K562 (cell line): ENCODE data around the gene ENDOU. TPM values are rescaled to one million over a fixed set of nuclear protein-coding genes. Genes with fewer than 3 reads are reported as not detected.
A peak's percentile ranks its signal among the peaks of the same experiment; 100 is the strongest.

Experiments used
- ATAC-seq: fragments of 200-7000 bp; cut with Tn5 transposase; 3 replicates; pipeline ENCODE4 v1.9.1; 2020; ENCODE audit warnings: moderate library complexity
- BruUV-seq: library from RNA; stranded (reverse); fragments of 400-500 nt; replicated peaks from 2 replicates; lab custom pipeline; 2021; lab: Mats Ljungman, UMichigan
- CTCF ChIA-PET: fragments of 300-600 bp; formaldehyde crosslinking; extraction: SDS; loops from one replicate; lab custom pipeline; 2021; ENCODE audit warnings: low intra/inter-chr PET ratio; lab: Yijun Ruan, JAX
- POLR2A ChIA-PET: fragments of 300-600, 350-650 bp; sonication (Branson Sonifier 250); formaldehyde crosslinking; extraction: SDS; loops from one replicate; lab custom pipeline; 2021; ENCODE audit warnings: antibody characterized with exemption, inconsistent platforms; lab: Yijun Ruan, JAX
- DNase-seq, 4 experiments: peaks; one replicate each; pipeline versions ENCODE4 v3.0.0 to v3.0.0-alpha.2; 2011 to 2018; ENCODE audit warnings: low spot score in 3 of 4, mixed read lengths in 3 of 4; ENCODE audit errors: extremely low read depth in 1 of 4
- FAIRE-seq: peaks from 2 replicates; lab custom pipeline; 2011; peaks lifted over from hg19 to GRCh38; lab: Jason Lieb, UNC
- H2AFZ ChIP-seq: 2 replicates; pipeline ENCODE4 v1.6.0; 2011; ENCODE audit warnings: low read depth, low read length, control low read depth, inconsistent platforms
- H3K27ac ChIP-seq: fragments of 200-600 bp; 3 replicates; pipeline ENCODE4 v1.8.0; 2011; ENCODE audit warnings: low read depth, mild to moderate bottlenecking, control low read depth, inconsistent platforms, low read length, moderate library complexity, mixed read lengths; ENCODE audit errors: extremely low read depth
- H3K27me3 ChIP-seq, 2 experiments: fragments of 300-600 bp in 1 of 2; 2 replicates in 1 of 2; 3 replicates in 1 of 2; pipeline versions ENCODE4 v1.6.0 to v1.8.0; 2011; ENCODE audit warnings: inconsistent platforms in 2 of 2, low read length in 2 of 2, mild to moderate bottlenecking in 1 of 2, mixed read lengths in 1 of 2, moderate library complexity in 1 of 2; ENCODE audit not compliant: control insufficient read depth in 2 of 2, insufficient read depth in 2 of 2
- H3K36me3 ChIP-seq: fragments of 300-600 bp; 3 replicates; pipeline ENCODE4 v1.8.0; 2011; ENCODE audit warnings: mild to moderate bottlenecking, low read length, inconsistent platforms; ENCODE audit not compliant: control insufficient read depth, insufficient read depth
- H3K4me1 ChIP-seq, 2 experiments: fragments of 200-600 bp in 1 of 2; replicated peaks in 1 of 2; 2 replicates in 1 of 2; 3 replicates in 1 of 2; pipeline versions ENCODE4 v1.5.1 to v1.8.0; 2011; ENCODE audit warnings: inconsistent platforms in 2 of 2, low read length in 2 of 2, mild to moderate bottlenecking in 1 of 2, mixed read lengths in 1 of 2, moderate library complexity in 1 of 2; ENCODE audit not compliant: control insufficient read depth in 2 of 2, insufficient read depth in 2 of 2
- H3K4me2 ChIP-seq: 2 replicates; pipeline ENCODE4 v1.6.1; 2011; ENCODE audit warnings: low read length, control low read depth, inconsistent platforms, mixed read lengths; ENCODE audit not compliant: insufficient read depth
- H3K4me3 ChIP-seq: fragments of 200-600 bp; sonication (generic), shearing (Covaris generic); 2 replicates; pipeline ENCODE4 v1.5.1; 2016; ENCODE audit warnings: control low read depth, inconsistent platforms
- H3K79me2 ChIP-seq: fragments of 200-600 bp; 3 replicates; pipeline ENCODE4 v1.8.0; 2011; ENCODE audit warnings: low read length, inconsistent platforms; ENCODE audit not compliant: control insufficient read depth, insufficient read depth
- H3K9ac ChIP-seq, 2 experiments: 2 replicates each; pipeline versions ENCODE4 v1.6.0 to v1.6.1; 2011; ENCODE audit warnings: low read depth in 2 of 2, low read length in 2 of 2, control low read depth in 1 of 2, inconsistent platforms in 1 of 2, mild to moderate bottlenecking in 1 of 2, mixed read lengths in 1 of 2; ENCODE audit not compliant: insufficient read depth in 1 of 2
- H3K9me1 ChIP-seq: one replicate; pipeline ENCODE4 v1.6.0; 2011; ENCODE audit warnings: inconsistent platforms, mild to moderate bottlenecking, low read length, moderate library complexity; ENCODE audit not compliant: control insufficient read depth, insufficient read depth
- H3K9me3 ChIP-seq: replicated peaks from 2 replicates; pipeline ENCODE4 v1.5.1; 2011; ENCODE audit warnings: low read depth, low read length, inconsistent platforms; ENCODE audit not compliant: control insufficient read depth, insufficient read depth
- H4K20me1 ChIP-seq: replicated peaks from 2 replicates; pipeline ENCODE4 v1.6.1; 2011; ENCODE audit warnings: low read length, inconsistent platforms, mixed read lengths; ENCODE audit not compliant: control insufficient read depth, insufficient read depth
- CHD7 ChIP-seq: fragments of 200-600 bp; sonication (generic); IDR thresholded peaks from one replicate; pipeline ENCODE4 v1.6.1; 2012; ENCODE audit warnings: mild to moderate bottlenecking, low read depth, low read length, inconsistent platforms
- HLTF ChIP-seq: fragments of 450-650 bp; IDR thresholded peaks from 2 replicates; pipeline ENCODE4 v1.6.1; 2016
- HNRNPLL ChIP-seq: fragments of 200-400 bp; formaldehyde crosslinking; IDR thresholded peaks from 2 replicates; pipeline ENCODE4 v1.6.1; 2017; ENCODE audit warnings: low read length, low read depth, mild to moderate bottlenecking; ENCODE audit not compliant: poor library complexity, severe bottlenecking
- ZBTB43 ChIP-seq: sonication (generic); formaldehyde crosslinking; IDR thresholded peaks from 2 replicates; pipeline ENCODE4 v1.8.0; 2023; ENCODE audit warnings: mild to moderate bottlenecking, missing genetic modification reagents
- ZNF263 ChIP-seq: sonication (generic); formaldehyde crosslinking; IDR thresholded peaks from 2 replicates; pipeline ENCODE4 v1.8.0; 2022; ENCODE audit warnings: mild to moderate bottlenecking, missing genetic modification reagents, borderline replicate concordance
- WGBS: fragments of 100-300 bp; shearing (Covaris generic); methylation state at CpG from one replicate; pipeline ENCODE4 v1.1.6; 2016; ENCODE audit warnings: low coverage, mixed read lengths; ENCODE audit not compliant: insufficient coverage; ENCODE audit errors: missing lambda C conversion rate; 5-methylcytosine and 5-hydroxymethylcytosine counted together
- in situ Hi-C: fragments of 300-500 bp; cut with MboI; formaldehyde crosslinking; loops from 4 replicates; pipeline ENCODE4 v1.15.0; 2018; ENCODE audit warnings: inconsistent platforms, mixed read lengths
- intact Hi-C: fragments of 100-400 bp; cut with micrococcal nuclease; formaldehyde crosslinking; loops from 2 replicates; pipeline ENCODE4 v1.14.2; 2022
- polyA plus RNA-seq, 8 experiments: library from polyadenylated mRNA; depleted of rRNA in 4 of 8; stranded (reverse) in 5 of 8; unstranded in 3 of 8; fragments of >200 nt; fragmentation: Nextera tagmentation in 2 of 8; fragmentation: Illumina TruSeq in 1 of 8; extraction: Ambion mirVana in 2 of 8; extraction: Trizol in 1 of 8; gene quantifications; 2 replicates each; pipeline versions ENCODE4 v1.2.1 to v1.2.3, GENCODE V29; 2011 to 2014; ENCODE audit warnings: inconsistent platforms in 1 of 8, missing spikeins in 1 of 8
- total RNA-seq, 7 experiments: library from RNA; depleted of rRNA in 6 of 7; stranded (reverse); fragments of >200 nt in 6 of 7; fragmentation: Illumina TruSeq in 2 of 7; extraction: Trizol in 2 of 7; gene quantifications; 2 replicates each; pipeline versions ENCODE4 v1.2.1 to v1.2.3, GENCODE V29; 2011 to 2021; ENCODE audit warnings: low replicate concordance in 1 of 7

ENDOU gene
- total and polyA plus RNA-seq, 9 of the 15 experiments (the other 6 are each of a cell fraction or from before 2014, with no cell fraction given), result 0.03 TPM; not detected in 8

GRCh38 chr12:47745485-47746041, 20.3 kb upstream of the ENDOU start (continued):
- no peak for TF ChIP-seq ZBTB43 (CRISPR knock-in tag)
- no peak for TF ChIP-seq HLTF

- TF ChIP-seq CHD7 (no peak), HNRNPLL (peak; percentile 12), ZNF263 (peak; percentile 94)
- TF ChIP-seq, all 486 proteins: peak for 2
- ChIA-PET CTCF (interaction anchor here (1.3 to 5.5 kb wide), 4 partner anchors 15 to 93 kb away, joined by 6 to 59 read pairs (median 29); no protein-coding TSS in a partner anchor), POLR2A (interaction anchor here (0.6 to 1.4 kb wide), 8 partner anchors 10 to 105 kb away, joined by 3 to 4 read pairs (median 3); partner anchors contain the start of gene RAPGEF3)
- Histone ChIP-seq H4K20me1 (no peaks in the 10 kb centered on the region; the same call in 1 of the 2 replicates), H3K27me3 (peaks cover 23 to 65% of the 10 kb centered on the region in 2 experiments), H3K9me1 (no peaks in the 10 kb centered on the region), H3K4me1 (peaks cover 12 to 40% of the 10 kb centered on the region in 2 experiments), H3K36me3 (no peaks in the 10 kb centered on the region), H3K27ac (no peak overlapping the region), H3K9me3 (no peaks in the 10 kb centered on the region), H3K79me2 (no peaks in the 10 kb centered on the region), H3K4me3 (no peak overlapping the region), H3K4me2 (no peak overlapping the region), H2AFZ (no peak overlapping the region), H3K9ac (peak overlapping the region in 1 of 2 experiments; percentile 61; a peak in 1 of 4 replicates)
- peak; percentile 23 for FAIRE-seq
- BruUV-seq, result no TSS peak
- in situ Hi-C loops (no loop called here), intact Hi-C loops (loop anchor here (2.0 kb wide), 1 partner anchor 22 kb away; no protein-coding TSS in a partner anchor)
- WGBS, result 13% methylated on average over 8 of the region's 8 CpGs
- peak; percentile 25; the same call in 2 of the 3 replicates for ATAC-seq
- peak in 1 of 4 experiments; percentile 27 for DNase-seq
These were observed 19.6 kb upstream of the ENDOU start for GRCh38 chr12:47744778-47745436.
